NCI-H2227 (cell line): ENCODE data around the gene SNX27.

Source experiments
- DNase-seq: peaks from one replicate; lab custom pipeline; 2025; ENCODE audit not compliant: unreplicated experiment; lab: John Stamatoyannopoulos, UW

Gene SNX27

GRCh38 chr1:151702936-151703335 is 91.1 kb downstream of the SNX27 start:
- DNase-seq = no peak

GRCh38 chr1:151703813-151704212 is 92.0 kb downstream of the SNX27 start:
- DNase-seq = no peak

- DNase-seq = no peak
Observed at GRCh38 chr1:151704246-151704645, 92.4 kb downstream of the SNX27 start.

DNA sequence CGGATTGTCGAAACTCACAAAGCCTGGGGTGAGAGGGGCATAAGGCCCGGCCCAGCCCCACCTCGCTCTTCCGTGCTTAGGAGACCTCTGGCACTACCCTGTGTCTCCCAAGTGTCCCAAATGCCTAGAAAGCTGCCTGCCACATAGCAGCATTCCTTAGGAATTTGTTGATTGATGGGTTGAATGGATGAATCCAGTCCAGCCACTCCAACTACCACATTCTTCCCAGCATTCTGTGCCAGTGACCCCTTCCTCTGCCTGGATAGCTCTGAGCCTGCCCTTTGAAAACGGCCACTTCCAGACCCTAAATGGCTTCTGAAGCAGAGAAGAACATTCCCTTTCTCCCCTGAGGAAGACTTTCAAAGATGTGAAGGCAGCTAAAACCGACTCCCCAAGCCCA is 93.3 kb downstream of the SNX27 start:
- no peak for DNase-seq

GRCh38 chr1:151705753-151706463 is 94.1 kb downstream of the SNX27 start:
- DNase-seq = no peak

DNA sequence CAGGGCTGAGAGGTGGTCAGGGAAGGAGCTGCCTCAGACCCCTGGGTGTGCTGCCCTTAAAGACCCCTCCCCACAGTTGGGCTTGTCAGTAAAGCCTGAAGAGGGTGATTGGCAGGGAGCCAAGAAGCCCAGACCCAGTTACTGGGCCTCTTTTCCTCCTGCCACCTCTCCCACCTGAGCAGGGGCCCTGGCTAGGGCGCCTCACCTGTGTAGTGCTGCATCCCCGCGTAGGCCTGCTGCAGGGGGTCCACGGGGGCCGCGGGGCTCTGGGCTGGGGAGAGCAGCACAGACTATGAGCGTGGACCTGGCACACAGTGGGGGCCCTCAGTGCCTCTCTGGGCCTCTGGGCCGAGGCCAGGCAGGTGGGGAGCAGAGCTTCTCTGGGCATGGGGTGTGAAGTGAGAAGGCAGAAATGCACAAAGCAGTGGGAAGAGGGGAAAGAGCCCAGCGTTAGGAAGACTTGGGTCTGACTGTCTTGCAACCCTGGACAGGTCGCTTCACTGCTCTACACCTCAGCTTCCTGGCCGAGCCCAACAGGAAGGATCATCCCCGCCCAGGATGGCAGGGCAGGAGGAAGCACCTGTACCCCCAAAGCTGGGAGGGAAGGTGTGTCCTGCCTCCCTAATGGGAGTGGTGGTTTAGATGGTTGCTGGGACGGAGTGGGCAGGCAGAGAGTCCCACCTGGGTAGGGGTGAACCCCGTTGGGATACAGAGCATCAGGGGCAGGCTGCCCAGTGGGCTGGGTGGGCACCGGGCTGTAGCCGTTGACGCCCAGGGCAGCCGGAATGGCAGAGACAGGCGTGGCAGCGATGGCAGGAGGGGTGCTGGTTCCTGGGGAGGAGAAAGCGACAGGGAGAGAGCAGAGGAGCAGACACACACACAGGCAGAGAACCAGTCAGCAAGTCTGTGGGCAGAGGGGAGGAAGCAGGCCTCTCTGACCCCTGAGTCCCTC is 94.9 kb downstream of the SNX27 start:
- no peak for DNase-seq

DNA sequence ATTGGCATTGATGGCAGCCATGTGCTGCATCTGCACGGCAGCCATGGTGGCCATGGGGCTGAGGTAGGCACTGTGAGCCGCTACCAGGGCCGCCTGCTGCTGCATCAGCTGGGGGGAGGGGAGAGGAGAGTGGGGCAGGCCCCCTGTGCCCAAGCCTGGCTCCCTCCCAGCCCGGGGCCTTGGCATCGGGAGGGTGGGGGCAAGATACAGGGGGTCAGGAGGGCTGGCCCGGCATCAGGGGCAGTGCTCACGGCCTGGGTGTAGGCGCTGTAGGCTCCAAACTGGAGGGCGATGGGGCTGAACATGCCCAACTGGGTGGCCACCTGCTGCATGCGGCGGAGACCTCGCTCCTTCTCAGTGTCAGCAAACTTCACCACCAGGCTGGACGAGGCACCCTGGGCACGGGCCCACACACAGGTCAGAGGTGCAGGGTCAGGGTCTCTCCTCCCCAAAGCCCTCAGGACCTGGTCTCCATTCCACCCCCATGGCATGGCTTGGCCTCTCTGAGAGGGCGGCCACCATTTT is 95.8 kb downstream of the SNX27 start:
- DNase-seq = no peak

- no peak for DNase-seq
Observed at GRCh38 chr1:151708891-151709290, 97.0 kb downstream of the SNX27 start.

DNA sequence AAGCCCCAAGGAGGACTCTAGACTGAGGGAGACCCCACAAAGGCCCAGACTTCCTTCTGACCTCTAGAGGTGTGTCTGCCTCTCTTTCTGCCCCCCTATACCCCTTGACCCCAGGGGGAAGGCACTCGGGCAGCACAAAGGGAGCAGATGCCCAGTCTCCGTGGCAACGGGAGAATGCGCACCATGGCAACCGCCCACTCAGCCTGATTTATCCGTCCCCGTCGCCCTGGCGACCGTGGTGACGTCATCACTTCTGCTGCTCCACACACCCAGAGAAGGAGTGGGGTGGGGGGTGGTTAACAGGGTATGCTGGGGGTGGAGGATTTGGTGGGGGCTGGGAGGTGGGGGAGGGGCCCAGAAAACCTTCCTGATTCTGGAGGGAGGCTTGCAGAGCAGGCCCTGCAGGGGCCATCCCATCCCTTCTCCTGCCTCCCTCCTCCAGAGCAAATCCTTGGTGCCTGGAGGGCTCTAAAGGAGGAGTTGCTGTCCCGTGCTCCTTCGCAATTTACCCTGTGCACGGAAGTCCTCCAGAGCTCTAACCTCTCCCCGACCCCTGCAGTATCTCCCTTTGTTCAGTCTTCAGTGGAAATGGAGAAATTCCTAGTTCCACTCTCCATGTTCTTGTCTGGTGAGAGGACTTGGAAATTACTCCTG is 98.5 kb downstream of the SNX27 start:
- DNase-seq = peak; percentile 97

DNA sequence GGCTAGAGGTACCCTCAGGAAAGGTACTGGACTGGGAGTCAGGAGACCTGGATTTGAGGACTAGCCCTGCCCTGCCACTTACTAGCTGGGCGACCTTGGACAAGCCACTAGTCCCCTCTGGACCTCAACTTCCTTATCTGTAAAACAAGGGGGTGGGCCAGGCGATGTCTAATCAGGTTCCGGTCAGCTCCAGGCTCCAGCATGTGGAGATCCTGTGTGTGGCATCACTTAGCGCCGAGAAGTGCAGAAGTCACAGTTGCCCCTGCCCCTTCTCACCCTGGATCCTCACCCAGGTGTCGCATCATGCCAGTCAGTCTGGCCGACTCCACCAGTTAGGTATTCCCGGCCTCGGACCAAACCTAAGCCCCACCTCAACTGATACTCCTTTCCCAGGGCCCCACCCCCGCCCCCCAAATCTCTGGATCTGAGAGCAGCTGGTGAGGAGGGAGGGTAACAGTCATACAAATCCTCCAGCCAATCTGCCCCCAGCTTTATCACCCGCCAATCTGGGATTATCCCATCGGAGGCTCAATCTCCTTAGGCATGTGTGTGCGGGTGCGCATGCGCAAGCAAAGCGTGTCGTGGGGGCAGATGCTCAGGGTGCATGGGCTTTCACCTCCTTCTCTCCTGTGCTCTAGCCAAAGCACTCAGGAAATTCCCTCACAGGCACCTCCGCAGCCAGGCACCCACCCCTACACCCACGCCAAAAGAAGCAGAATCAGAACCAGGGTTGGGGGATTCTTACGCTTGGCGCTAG is 99.4 kb downstream of the SNX27 start:
- DNase-seq = no peak

GRCh38 chr1:151711951-151712350 is 100.1 kb downstream of the SNX27 start:
- DNase-seq = no peak

- no peak for DNase-seq
Observed at GRCh38 chr1:151713044-151713443, 101.2 kb downstream of the SNX27 start.

- no peak for DNase-seq
Observed at GRCh38 chr1:151713874-151714273, 102.0 kb downstream of the SNX27 start.

GRCh38 chr1:151714820-151715725 is 103.2 kb downstream of the SNX27 start:
- no peak for DNase-seq

DNA sequence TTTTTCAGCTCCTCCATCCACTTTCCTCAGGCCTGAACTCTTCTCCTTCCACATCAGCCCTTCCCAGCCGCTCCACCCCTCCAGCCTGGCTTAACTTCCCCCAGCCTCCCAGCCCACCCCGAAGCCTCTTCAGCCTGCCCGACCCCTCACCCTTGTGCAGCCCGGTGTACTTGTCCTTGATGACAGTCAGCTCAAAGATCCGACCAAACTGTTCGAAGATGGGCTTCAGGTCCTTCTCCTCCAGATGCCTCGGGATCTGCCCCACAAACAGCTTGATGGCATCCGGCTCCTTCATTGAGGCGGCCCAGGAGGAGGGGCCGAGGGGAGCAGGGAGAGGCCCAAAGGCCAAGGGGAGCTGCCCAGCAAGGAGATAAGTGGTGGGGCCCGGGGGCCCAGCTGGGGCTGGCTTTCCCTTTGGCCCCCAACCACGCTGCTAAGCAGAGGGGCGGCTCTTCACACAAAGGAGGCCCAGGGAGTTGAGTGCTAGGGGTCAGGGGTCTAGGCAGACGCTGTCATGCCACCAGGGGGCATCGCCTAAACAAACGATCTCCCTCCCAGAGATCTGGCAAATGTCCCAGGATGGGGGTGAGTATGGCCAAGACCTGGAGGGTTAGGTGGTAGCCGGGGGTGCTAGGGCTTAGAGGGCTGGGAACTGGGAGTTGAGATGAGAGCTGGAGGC is 104.0 kb downstream of the SNX27 start:
- peak; percentile 79 for DNase-seq

DNA sequence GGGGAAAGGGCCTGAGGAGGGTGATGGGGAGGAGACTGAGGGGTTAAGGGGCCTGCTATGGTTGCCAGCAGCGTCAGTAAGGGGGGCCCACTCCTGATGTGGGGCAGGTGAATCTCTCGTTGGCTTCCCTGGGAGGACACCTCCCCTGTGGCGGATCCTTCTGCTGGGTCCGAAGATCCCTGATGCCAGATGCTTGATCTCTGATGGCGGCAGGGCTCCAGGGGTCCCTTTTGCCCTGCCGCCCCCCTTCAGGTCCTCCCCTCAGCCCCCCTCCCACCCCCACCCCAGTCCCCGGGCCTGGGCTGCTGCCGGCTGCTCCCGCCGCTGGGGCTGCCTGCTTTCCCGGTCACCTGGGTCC is 104.5 kb downstream of the SNX27 start:
- no peak for DNase-seq

- DNase-seq = peak; percentile 97
Observed at GRCh38 chr1:151716771-151717631, 105.2 kb downstream of the SNX27 start, which contains the start of gene CELF3. Gene CELF3, minus strand, starts transcription at chr1:151716803. Its CDS starts 783 bp downstream, at chr1:151716020.

DNA sequence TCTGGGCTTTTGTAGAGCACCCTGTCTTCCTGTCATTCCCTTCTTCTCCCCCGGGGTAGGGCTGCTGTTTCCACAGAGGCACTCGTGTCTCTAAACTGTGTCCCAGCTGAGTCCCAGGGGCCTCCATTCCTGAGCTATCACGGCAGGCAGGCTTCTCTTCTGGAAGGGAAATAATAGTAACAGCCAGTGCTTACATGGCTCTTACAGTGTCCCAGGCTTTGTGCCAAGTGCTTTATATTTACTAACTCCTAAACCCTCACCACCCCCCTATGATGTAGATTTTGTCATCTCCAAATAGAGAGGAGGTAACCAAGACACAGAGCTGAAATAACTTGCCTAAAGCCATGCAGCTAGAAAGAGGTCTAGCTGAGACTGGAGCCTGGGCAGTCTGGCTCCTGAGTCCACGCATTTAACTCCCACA is 106.2 kb downstream of the SNX27 start:
- DNase-seq = no peak
